ENCODE results near the gene LRRC7. TPM values are rescaled to one million over a fixed set of nuclear protein-coding genes. Genes with fewer than 3 reads are reported as not detected.

LRRC7 gene
- total RNA-seq, 4 donors from 2014 or later, result 11.1 to 21.3 (median 14.1) TPM

- no peak for TF ChIP-seq POLR2A (IDR thresholded peaks at IDR 0.05)
- TF ChIP-seq EP300 (IDR thresholded peaks at IDR 0.05), result no peak
- TF ChIP-seq CTCF (IDR thresholded peaks at IDR 0.05), result no peak
- no peaks in the 10 kb centered on the region for H3K9me3 ChIP-seq
- DNase-seq (ENCODE audit: low spot score in 2 of 2), result no peak
- no peak overlapping the region for H3K27ac ChIP-seq
- WGBS, 2 donors, result 72 to 78% methylated on average over 2 of the region's 2 CpGs
- no peak overlapping the region for H3K4me3 ChIP-seq
- H3K4me1 ChIP-seq, result no peaks in the 10 kb centered on the region
- H3K27me3 ChIP-seq, result no peaks in the 10 kb centered on the region
- H3K36me3 ChIP-seq, result no peaks in the 10 kb centered on the region
Measured at GRCh38 chr1:70079546-70079945, 511.8 kb downstream of the LRRC7 start.

- TF ChIP-seq EP300 (IDR thresholded peaks at IDR 0.05) (no peak), CTCF (IDR thresholded peaks at IDR 0.05) (no peak), POLR2A (IDR thresholded peaks at IDR 0.05) (no peak)
- H3K4me3 ChIP-seq, result no peak overlapping the region
- no peaks in the 10 kb centered on the region for H3K4me1 ChIP-seq
- 59 to 68% methylated on average over 3 of the region's 3 CpGs for WGBS, 2 donors
- no peaks in the 10 kb centered on the region for H3K9me3 ChIP-seq
- no peak overlapping the region for H3K27ac ChIP-seq
- H3K27me3 ChIP-seq, result no peaks in the 10 kb centered on the region
- no peak for DNase-seq (ENCODE audit: low spot score in 2 of 2)
- H3K36me3 ChIP-seq, result no peaks in the 10 kb centered on the region
Measured at GRCh38 chr1:70083519-70083918, 515.8 kb downstream of the LRRC7 start.

GRCh38 chr1:70084314-70084915 lies 516.7 kb downstream of the LRRC7 start:
- no peak for DNase-seq (ENCODE audit: low spot score in 2 of 2)
- TF ChIP-seq CTCF (IDR thresholded peaks at IDR 0.05) (no peak), EP300 (IDR thresholded peaks at IDR 0.05) (no peak), POLR2A (IDR thresholded peaks at IDR 0.05) (no peak)
- H3K4me1 ChIP-seq, result no peaks in the 10 kb centered on the region
- H3K9me3 ChIP-seq, result no peaks in the 10 kb centered on the region
- no peaks in the 10 kb centered on the region for H3K36me3 ChIP-seq
- H3K27me3 ChIP-seq, result no peaks in the 10 kb centered on the region
- H3K4me3 ChIP-seq, result no peak overlapping the region
- 69 to 75% methylated on average over 1 of the region's 1 CpG for WGBS, 2 donors
- no peak overlapping the region for H3K27ac ChIP-seq

- no peak overlapping the region for H3K4me3 ChIP-seq
- no peak overlapping the region for H3K27ac ChIP-seq
- H3K9me3 ChIP-seq, result no peaks in the 10 kb centered on the region
- no peak for DNase-seq (ENCODE audit: low spot score in 2 of 2)
- no peaks in the 10 kb centered on the region for H3K27me3 ChIP-seq
- TF ChIP-seq EP300 (IDR thresholded peaks at IDR 0.05) (no peak), POLR2A (IDR thresholded peaks at IDR 0.05) (no peak), CTCF (IDR thresholded peaks at IDR 0.05) (no peak)
- no peaks in the 10 kb centered on the region for H3K4me1 ChIP-seq
- H3K36me3 ChIP-seq, result no peaks in the 10 kb centered on the region
Measured at GRCh38 chr1:70085521-70085920, 517.8 kb downstream of the LRRC7 start.

GRCh38 chr1:70086897-70087296 lies 519.2 kb downstream of the LRRC7 start:
- no peak overlapping the region for H3K4me3 ChIP-seq
- H3K27me3 ChIP-seq, result no peaks in the 10 kb centered on the region
- no peaks in the 10 kb centered on the region for H3K4me1 ChIP-seq
- no peaks in the 10 kb centered on the region for H3K9me3 ChIP-seq
- H3K36me3 ChIP-seq, result no peaks in the 10 kb centered on the region
- H3K27ac ChIP-seq, result no peak overlapping the region
- WGBS, 2 donors, result 93 to 100% methylated on average over 1 of the region's 1 CpG
- TF ChIP-seq POLR2A (IDR thresholded peaks at IDR 0.05) (no peak), CTCF (IDR thresholded peaks at IDR 0.05) (no peak), EP300 (IDR thresholded peaks at IDR 0.05) (no peak)
- no peak for DNase-seq (ENCODE audit: low spot score in 2 of 2)
